Left lung (tissue), 10 donors: Measurements from ENCODE around the gene ARHGAP45. TPM values are rescaled to one million over a fixed set of nuclear protein-coding genes. Genes with fewer than 3 reads are reported as not detected.

Experiments
- ATAC-seq: fragments of 200-7000 bp; cut with Tn5 transposase; one replicate; pipeline ENCODE4 v1.9.1; 2020; ENCODE audit warnings: moderate library complexity
- DNase-seq, 4 donors: peaks; one replicate each; pipeline ENCODE4 v3.0.0-alpha.2; 2013 to 2020
- H3K27ac ChIP-seq, 2 donors: fragments of 200-600 bp; sonication (generic) in 1 of 2; one replicate each; pipeline versions ENCODE4 v1.5.0 to v1.8.0; 2020 to 2021
- H3K27me3 ChIP-seq, 2 donors: fragments of 200-600 bp; sonication (generic) in 1 of 2; one replicate each; pipeline versions ENCODE4 v1.5.0 to v1.8.0; 2020 to 2021
- H3K36me3 ChIP-seq, 2 donors: fragments of 200-600 bp; sonication (generic) in 1 of 2; one replicate each; pipeline versions ENCODE4 v1.5.0 to v1.8.0; 2020 to 2021
- H3K4me1 ChIP-seq, 2 donors: fragments of 200-600 bp; one replicate each; pipeline ENCODE4 v1.8.0; 2021
- H3K4me3 ChIP-seq, 2 donors: fragments of 200-600 bp; sonication (generic) in 1 of 2; one replicate each; pipeline versions ENCODE4 v1.5.0 to v1.8.0; 2020 to 2021; ENCODE audit warnings: mild to moderate bottlenecking in 1 of 2
- H3K9me3 ChIP-seq, 2 donors: fragments of 200-600 bp; sonication (generic) in 1 of 2; one replicate each; pipeline versions ENCODE4 v1.5.0 to v1.8.0; 2020 to 2021
- CTCF ChIP-seq, 2 donors: fragments of 200-600 bp; sonication (generic) in 1 of 2; IDR thresholded peaks; one replicate each; pipeline versions ENCODE4 v1.5.0 to v1.8.0; 2021; ENCODE audit warnings: antibody characterized with exemption in 2 of 2
- intact Hi-C, 2 donors: fragments of 100-400 bp; cut with DNase I; formaldehyde crosslinking; loops; one replicate each; pipeline versions ENCODE4 v1.11.2 to v1.14.2; 2022
- polyA plus RNA-seq, 6 donors: library from polyadenylated mRNA; unstranded; fragments of 120-200 nt; gene quantifications; one replicate each; pipeline ENCODE4 v1.2.1, GENCODE V29; 2013; ENCODE audit not compliant: insufficient read length in 6 of 6
- total RNA-seq, 2 donors: library from RNA; stranded (reverse); fragmentation: NEBNext Ultra II Directional; extraction: Animal tissue kit (Norgen Biotek cat#: 25700); gene quantifications; one replicate each; pipeline ENCODE4 v1.2.1, GENCODE V29; 2021
- donor health status: DM: no; HTN: yes; CAD: no.
- donor health status: DM: no; HTN: no; CAD: no.

ARHGAP45 gene
- total and polyA plus RNA-seq, 8 donors, result 8.5 to 83.8 (median 12.0) TPM

DNA sequence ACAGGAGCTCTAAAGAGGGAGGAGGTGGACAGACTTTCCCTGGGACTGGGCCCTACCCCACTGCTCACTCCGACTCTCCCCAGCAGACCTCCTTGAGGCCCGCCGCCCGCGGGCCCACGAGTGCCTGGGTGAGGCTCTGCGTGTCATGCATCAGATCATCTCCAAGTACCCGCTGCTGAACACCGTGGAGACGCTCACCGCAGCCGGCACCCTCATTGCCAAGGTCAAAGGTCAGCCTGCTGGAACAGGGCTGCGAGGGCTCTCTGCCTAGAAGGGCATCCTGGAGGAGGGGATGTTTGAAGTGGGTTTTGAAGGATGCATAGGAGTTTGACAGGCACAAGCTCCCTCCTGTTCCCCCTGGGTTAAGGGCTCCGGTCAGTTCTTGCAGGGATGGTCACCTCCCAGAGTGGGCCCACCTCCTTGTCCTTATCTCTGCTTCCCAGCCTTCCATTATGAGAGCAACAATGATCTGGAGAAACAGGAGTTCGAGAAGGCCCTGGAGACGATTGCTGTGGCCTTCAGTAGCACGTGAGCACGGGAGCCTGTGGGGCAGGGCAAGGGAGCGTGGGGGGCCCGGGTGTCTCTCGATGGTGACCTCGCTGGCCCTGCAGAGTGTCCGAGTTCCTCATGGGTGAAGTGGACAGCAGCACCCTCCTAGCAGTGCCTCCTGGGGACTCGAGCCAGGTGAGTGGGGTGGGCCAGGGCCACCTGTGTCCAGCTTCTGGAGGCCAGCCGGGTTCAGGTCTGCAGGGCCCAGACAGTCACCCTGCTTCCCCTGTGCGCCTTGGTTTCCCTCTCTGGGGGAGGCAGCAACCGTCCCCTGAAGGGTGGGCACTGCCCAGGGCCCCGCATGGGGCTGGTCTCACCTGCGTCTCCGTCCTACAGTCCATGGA is 6.3 kb downstream of the ARHGAP45 start:
- H3K4me3 ChIP-seq, result no peak overlapping the region
- intact Hi-C loops, result no loop called here
- peaks cover 12 to 93% of the 10 kb centered on the region in 2 donors for H3K4me1 ChIP-seq
- H3K9me3 ChIP-seq, result no peaks in the 10 kb centered on the region
- TF ChIP-seq CTCF (IDR thresholded peaks at IDR 0.05), result no peak
- H3K27me3 ChIP-seq, result peaks cover 6 to 29% of the 10 kb centered on the region in 2 donors
- ATAC-seq, result no peak
- H3K36me3 ChIP-seq, result peaks cover 0 to 46% of the 10 kb centered on the region in 2 donors
- DNase-seq, result no peak
- peak overlapping the region in 1 of 2 donors; percentile 28 for H3K27ac ChIP-seq

- ATAC-seq, result no peak
- intact Hi-C loops, result no loop called here
- Histone ChIP-seq H3K27ac (peak overlapping the region; percentile 56 to 82), H3K36me3 (peaks cover 0 to 47% of the 10 kb centered on the region in 2 donors), H3K9me3 (no peaks in the 10 kb centered on the region), H3K27me3 (peaks cover 6 to 25% of the 10 kb centered on the region in 2 donors), H3K4me1 (peaks cover 12 to 86% of the 10 kb centered on the region in 2 donors), H3K4me3 (peak overlapping the region in 1 of 2 donors; percentile 30)
- peak in 1 of 4 donors; percentile 31 for DNase-seq
- TF ChIP-seq CTCF (IDR thresholded peaks at IDR 0.05), result no peak
Measured at GRCh38 chr19:1073956-1074517, 7.1 kb downstream of the ARHGAP45 start.

- ATAC-seq (peak; percentile 75), DNase-seq (peak in 3 of 4 donors; percentile 58 to 97 (median 93))
- peaks cover 0 to 54% of the 10 kb centered on the region in 2 donors for H3K36me3 ChIP-seq
- peaks cover 6 to 18% of the 10 kb centered on the region in 2 donors for H3K27me3 ChIP-seq
- H3K9me3 ChIP-seq, result no peaks in the 10 kb centered on the region
- peak overlapping the region in 1 of 2 donors; percentile 30 for H3K4me3 ChIP-seq
- no peak for TF ChIP-seq CTCF (IDR thresholded peaks at IDR 0.05)
- H3K27ac ChIP-seq, result peak overlapping the region; percentile 59 to 82
- intact Hi-C loops, result no loop called here
- peaks cover 12 to 79% of the 10 kb centered on the region in 2 donors for H3K4me1 ChIP-seq
Measured at GRCh38 chr19:1074544-1075283, 7.7 kb downstream of the ARHGAP45 start.

GRCh38 chr19:1076046-1076386 is 9.0 kb downstream of the ARHGAP45 start:
- H3K27ac ChIP-seq, result peak overlapping the region; percentile 59 to 82

More at GRCh38 chr19:1076046-1076386, 9.0 kb downstream of the ARHGAP45 start:
- no peak for TF ChIP-seq CTCF (IDR thresholded peaks at IDR 0.05)
- peaks cover 12 to 68% of the 10 kb centered on the region in 2 donors for H3K4me1 ChIP-seq
- peaks cover under 1 to 5% of the 10 kb centered on the region in 2 donors for H3K27me3 ChIP-seq
- peaks cover 0 to 60% of the 10 kb centered on the region in 2 donors for H3K36me3 ChIP-seq
- ATAC-seq, result peak; percentile 19
- H3K9me3 ChIP-seq, result no peaks in the 10 kb centered on the region
- no peak overlapping the region for H3K4me3 ChIP-seq
- intact Hi-C loops, result no loop called here
- no peak for DNase-seq
